Psoas muscle (tissue), 8 donors: ENCODE results near the gene VDAC1. TPM values are rescaled to one million over a fixed set of nuclear protein-coding genes. Genes with fewer than 3 reads are reported as not detected.

Experiments
- ATAC-seq, 4 donors: fragments of 200-7000 bp; cut with Tn5 transposase; one replicate each; pipeline ENCODE4 v1.9.1; 2020; ENCODE audit warnings: moderate library complexity in 3 of 4, mild to moderate bottlenecking in 2 of 4
- DNase-seq, 2 donors: peaks; one replicate each; pipeline ENCODE4 v3.0.0-alpha.2; 2020
- H3K27ac ChIP-seq: fragments of 200-600 bp; one replicate; pipeline ENCODE4 v1.8.0; 2022
- H3K27me3 ChIP-seq, 3 donors: fragments of 200-600 bp in 1 of 3; one replicate each; pipeline versions ENCODE4 v1.6.1 to v1.8.0; 2013 to 2022; ENCODE audit warnings: low read length in 2 of 3, mild to moderate bottlenecking in 2 of 3, moderate library complexity in 1 of 3; ENCODE audit not compliant: insufficient read depth in 3 of 3
- H3K36me3 ChIP-seq, 2 donors: fragments of 200-600 bp in 1 of 2; one replicate each; pipeline versions ENCODE4 v1.6.1 to v1.8.0; 2013 to 2022; ENCODE audit warnings: low read depth in 1 of 2, mild to moderate bottlenecking in 1 of 2, moderate library complexity in 1 of 2; ENCODE audit not compliant: insufficient read depth in 1 of 2
- H3K4me1 ChIP-seq: fragments of 200-600 bp; one replicate; pipeline ENCODE4 v1.8.0; 2022
- H3K4me3 ChIP-seq: fragments of 200-600 bp; one replicate; pipeline ENCODE4 v1.8.0; 2022; ENCODE audit warnings: mild to moderate bottlenecking
- H3K9me3 ChIP-seq: fragments of 200-600 bp; one replicate; pipeline ENCODE4 v1.8.0; 2022
- WGBS, 3 donors: extraction: QIAGEN DNeasy Blood & Tissue Kit; methylation state at CpG; one replicate each; pipeline versions ENCODE4 v1.1.6 to v1.1.7; 2013; 5-methylcytosine and 5-hydroxymethylcytosine counted together
- intact Hi-C, 2 donors: fragments of 100-400 bp; cut with DNase I; formaldehyde crosslinking; loops; one replicate each; pipeline versions ENCODE4 v1.11.0 to v1.14.2; 2022
- polyA plus RNA-seq, 3 donors: library from polyadenylated mRNA; stranded (reverse); fragments of 200-250 nt; gene quantifications; one replicate each; pipeline ENCODE4 v1.2.3, GENCODE V29; 2013
- total RNA-seq, 4 donors: library from RNA; stranded (reverse); fragmentation: NEBNext Ultra II Directional in 2 of 4; extraction: Animal tissue kit (Norgen Biotek cat#: 25700) in 2 of 4; gene quantifications; one replicate each; pipeline versions ENCODE4 v1.2.1 to v1.2.4, GENCODE V29; 2021 to 2023
- TF ChIP-seq, protein P1 (sequence below): fragments of 200-600 bp; IDR thresholded peaks from one replicate; pipeline ENCODE4 v1.8.0; 2022; ENCODE audit warnings: antibody characterized with exemption
- donor health status: healthy with polysubstance abuse.
- donor health status: DM: no; HTN: no; CAD: no; lungs with moderate emphysema.
- donor health status: Bipolar disorder and iron deficiency.
- donor health status: healthy.
- donor health status: DM: yes; HTN: yes; CAD: no.
- donor health status: DM: no; HTN: no; CAD: no.
- donor health status: DM: no; HTN: no; CAD: no.
- donor health status: DM: yes; HTN: yes; CAD: no.

The VDAC1 gene
- total and polyA plus RNA-seq, 7 donors, result 389 to 592 (median 525) TPM

DNA sequence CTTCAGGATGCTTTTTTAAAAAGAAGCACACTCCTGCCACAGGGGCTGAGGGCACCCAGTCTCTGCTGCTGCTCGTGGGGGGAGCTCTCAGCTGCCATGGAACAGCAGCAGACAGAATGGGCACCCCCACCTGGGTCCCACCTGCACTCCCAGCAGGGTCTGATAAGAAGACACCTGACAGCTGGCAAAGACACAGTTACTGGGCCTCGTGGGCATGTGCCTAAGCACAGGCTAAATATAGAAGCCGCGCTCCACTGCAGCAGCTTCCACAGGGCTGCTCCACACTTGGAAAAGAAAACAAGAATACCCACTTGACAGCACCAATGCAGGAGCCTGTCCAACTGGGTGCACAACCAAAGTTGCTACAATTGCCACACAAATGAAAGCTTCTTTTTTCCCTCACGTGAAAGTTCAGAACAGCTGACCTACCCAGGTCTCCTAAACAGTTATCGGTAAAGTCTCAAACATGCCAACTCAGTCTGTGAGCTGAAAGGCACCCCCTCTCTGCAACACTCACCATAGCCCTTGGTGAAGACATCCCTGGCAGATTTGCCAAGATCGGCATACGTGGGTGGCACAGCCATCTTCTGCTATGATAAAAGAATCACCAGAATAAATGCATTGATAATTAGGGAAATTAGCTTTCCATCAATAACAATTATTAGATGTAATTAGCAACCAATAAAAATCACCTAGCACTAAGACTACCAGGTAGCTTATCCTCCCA, 12.2 kb downstream of the VDAC1 start:
- intact Hi-C loops, result no loop called here
- peak; percentile 27 to 72 for DNase-seq
- peaks cover 71% of the 10 kb centered on the region for H3K4me1 ChIP-seq
- TF ChIP-seq, protein P1, sequence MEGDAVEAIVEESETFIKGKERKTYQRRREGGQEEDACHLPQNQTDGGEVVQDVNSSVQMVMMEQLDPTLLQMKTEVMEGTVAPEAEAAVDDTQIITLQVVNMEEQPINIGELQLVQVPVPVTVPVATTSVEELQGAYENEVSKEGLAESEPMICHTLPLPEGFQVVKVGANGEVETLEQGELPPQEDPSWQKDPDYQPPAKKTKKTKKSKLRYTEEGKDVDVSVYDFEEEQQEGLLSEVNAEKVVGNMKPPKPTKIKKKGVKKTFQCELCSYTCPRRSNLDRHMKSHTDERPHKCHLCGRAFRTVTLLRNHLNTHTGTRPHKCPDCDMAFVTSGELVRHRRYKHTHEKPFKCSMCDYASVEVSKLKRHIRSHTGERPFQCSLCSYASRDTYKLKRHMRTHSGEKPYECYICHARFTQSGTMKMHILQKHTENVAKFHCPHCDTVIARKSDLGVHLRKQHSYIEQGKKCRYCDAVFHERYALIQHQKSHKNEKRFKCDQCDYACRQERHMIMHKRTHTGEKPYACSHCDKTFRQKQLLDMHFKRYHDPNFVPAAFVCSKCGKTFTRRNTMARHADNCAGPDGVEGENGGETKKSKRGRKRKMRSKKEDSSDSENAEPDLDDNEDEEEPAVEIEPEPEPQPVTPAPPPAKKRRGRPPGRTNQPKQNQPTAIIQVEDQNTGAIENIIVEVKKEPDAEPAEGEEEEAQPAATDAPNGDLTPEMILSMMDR, result no peak
- H3K27ac ChIP-seq, result peak overlapping the region; percentile 99
- no peaks in the 10 kb centered on the region for H3K27me3 ChIP-seq
- peak overlapping the region; percentile 23 for H3K4me3 ChIP-seq
- no peaks in the 10 kb centered on the region for H3K9me3 ChIP-seq
- ATAC-seq, result peak; percentile 61 to 75 (median 72)
- 25 to 41% (median 33%) methylated on average over 8 of the region's 8 CpGs for WGBS, 3 donors
- H3K36me3 ChIP-seq, result peaks cover 9 to 42% of the 10 kb centered on the region in 2 donors

DNA sequence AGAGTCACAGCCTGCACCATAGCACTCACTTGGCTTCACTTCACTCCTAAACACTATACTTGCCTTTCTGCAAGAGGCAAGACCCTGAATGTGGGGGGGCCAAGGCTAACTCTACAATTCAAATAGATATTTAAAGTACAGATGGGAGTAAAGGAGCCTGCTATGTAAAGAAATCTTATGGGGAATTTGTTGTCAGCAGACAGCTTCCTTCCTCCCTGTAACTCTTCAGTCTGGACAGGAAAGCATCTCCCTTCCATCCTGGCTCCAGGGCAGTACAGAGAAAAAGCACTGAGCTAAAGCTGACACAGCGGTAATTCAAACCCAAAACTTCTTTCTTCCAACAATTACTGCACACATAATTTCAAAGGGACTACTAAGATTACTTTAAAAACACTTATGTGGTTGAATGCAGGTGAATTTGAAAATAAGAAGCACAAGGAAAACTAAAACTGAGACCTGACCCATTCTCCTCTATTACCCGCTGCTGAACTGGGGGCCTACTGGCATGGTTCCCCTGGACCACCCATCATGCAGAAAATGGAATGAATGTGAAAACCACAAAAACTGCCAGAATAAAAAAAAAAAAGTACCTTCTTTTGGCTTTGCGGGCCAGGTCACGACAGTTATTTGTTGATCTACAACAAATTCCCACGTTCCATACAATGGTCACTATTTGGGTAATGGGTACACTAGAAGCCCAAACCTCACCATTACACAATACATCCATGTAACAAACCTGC, 13.4 kb downstream of the VDAC1 start:
- H3K4me3 ChIP-seq, result no peak overlapping the region
- H3K27ac ChIP-seq, result peak overlapping the region; percentile 99
- 77 to 87% (median 77%) methylated on average over 5 of the region's 5 CpGs for WGBS, 3 donors
- DNase-seq, result no peak
- TF ChIP-seq, protein P1, result no peak
- no peaks in the 10 kb centered on the region for H3K9me3 ChIP-seq
- ATAC-seq, result no peak
- peaks cover 9 to 55% of the 10 kb centered on the region in 2 donors for H3K36me3 ChIP-seq
- no peaks in the 10 kb centered on the region for H3K27me3 ChIP-seq
- H3K4me1 ChIP-seq, result peaks cover 68% of the 10 kb centered on the region
- intact Hi-C loops, result no loop called here

DNA sequence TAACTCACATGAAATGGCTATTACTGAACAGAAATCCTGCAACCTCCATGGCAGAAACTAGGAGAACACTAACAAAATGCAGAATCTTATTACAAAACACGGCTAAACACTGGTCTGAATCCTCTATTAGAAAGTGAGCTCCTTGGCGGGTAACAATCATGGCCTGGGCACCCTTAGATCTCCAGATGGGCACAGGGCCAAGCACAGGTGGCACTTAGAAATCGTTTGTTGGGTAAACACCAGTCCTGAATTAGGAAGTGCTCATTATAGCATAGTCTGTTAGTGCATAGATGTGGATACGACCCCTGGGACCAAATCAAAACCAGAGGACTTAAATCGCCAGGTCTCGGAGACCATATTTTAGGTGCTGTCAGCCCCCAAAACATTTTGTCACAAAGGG, 14.4 kb downstream of the VDAC1 start:
- Histone ChIP-seq H3K27ac (peak overlapping the region; percentile 50), H3K36me3 (peaks cover 9 to 62% of the 10 kb centered on the region in 2 donors), H3K27me3 (no peaks in the 10 kb centered on the region), H3K4me3 (no peak overlapping the region), H3K9me3 (no peaks in the 10 kb centered on the region), H3K4me1 (peaks cover 68% of the 10 kb centered on the region)
- WGBS, 3 donors, result 59 to 70% (median 61%) methylated on average over 6 of the region's 6 CpGs
- intact Hi-C loops, result no loop called here
- DNase-seq, result no peak
- no peak for ATAC-seq
- TF ChIP-seq, protein P1, result no peak

DNA sequence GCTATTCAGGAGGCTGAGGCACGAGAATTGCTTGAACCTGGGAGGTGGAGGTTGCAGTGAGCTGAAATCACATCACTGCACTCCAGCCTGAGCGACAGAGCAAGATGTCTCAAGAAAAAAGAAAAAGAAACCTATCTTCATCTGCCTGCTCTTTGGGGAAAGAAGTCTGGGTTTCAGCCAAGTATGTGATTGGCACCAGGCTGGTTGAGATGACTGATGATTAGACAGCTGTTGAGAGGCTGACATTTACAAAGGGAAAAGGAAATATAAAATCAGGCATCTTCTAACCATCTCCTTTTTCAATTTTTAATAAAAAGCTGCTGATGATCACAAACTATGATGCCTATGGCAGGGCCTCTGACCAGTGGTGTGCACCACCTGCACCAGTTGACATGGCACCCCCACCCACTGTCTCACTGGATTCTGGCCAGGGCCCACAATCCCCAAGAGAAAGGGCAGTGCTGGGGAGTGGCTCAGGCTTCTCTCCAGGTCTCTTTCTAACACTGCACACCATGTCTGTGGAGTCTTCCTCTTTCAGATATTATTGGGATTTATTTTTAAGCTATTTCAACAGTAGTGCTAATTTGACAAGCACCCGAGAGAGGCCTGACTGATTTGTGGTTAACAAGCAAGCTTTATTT, 19.1 kb downstream of the VDAC1 start:
- no peak overlapping the region for H3K4me3 ChIP-seq
- intact Hi-C loops, result no loop called here
- TF ChIP-seq, protein P1, result no peak
- peak overlapping the region; percentile 24 for H3K27ac ChIP-seq
- ATAC-seq (peak; percentile 59 to 74 (median 65)), DNase-seq (no peak)
- WGBS, 3 donors, result 21 to 32% (median 29%) methylated on average over 3 of the region's 3 CpGs
- no peaks in the 10 kb centered on the region for H3K9me3 ChIP-seq
- H3K36me3 ChIP-seq, result peaks cover 10 to 83% of the 10 kb centered on the region in 2 donors
- no peaks in the 10 kb centered on the region for H3K27me3 ChIP-seq
- peaks cover 47% of the 10 kb centered on the region for H3K4me1 ChIP-seq
